Measurements from ENCODE around the gene VPS26C.

Gene VPS26C

DNA sequence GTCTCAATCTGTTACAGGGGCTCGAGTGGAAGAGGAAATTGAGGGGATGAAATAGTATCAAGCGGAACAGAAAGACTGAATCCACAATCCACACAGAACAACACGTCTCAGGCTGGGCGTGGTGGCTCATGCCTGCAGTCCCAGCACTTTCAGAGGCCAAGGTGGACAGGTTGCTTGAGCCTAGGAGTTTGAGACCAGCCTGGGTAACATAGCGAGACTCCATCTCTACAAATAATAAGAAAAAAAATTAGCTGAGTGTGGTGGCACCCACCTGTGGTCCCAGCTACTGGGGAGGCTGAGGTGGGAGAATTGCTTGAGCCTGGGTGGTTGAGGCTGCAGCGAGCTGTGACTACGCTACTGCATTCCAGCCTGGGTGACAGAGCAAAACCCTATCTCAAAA is 25.7 kb downstream of the VPS26C start (continued):
- TF ChIP-seq, protein P1, sequence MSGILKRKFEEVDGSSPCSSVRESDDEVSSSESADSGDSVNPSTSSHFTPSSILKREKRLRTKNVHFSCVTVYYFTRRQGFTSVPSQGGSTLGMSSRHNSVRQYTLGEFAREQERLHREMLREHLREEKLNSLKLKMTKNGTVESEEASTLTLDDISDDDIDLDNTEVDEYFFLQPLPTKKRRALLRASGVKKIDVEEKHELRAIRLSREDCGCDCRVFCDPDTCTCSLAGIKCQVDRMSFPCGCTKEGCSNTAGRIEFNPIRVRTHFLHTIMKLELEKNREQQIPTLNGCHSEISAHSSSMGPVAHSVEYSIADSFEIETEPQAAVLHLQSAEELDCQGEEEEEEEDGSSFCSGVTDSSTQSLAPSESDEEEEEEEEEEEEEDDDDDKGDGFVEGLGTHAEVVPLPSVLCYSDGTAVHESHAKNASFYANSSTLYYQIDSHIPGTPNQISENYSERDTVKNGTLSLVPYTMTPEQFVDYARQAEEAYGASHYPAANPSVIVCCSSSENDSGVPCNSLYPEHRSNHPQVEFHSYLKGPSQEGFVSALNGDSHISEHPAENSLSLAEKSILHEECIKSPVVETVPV (CRISPR knock-in tag; IDR thresholded peaks at IDR 0.05), result no peak
- TF ChIP-seq GLIS3 (CRISPR knock-in tag; IDR thresholded peaks at IDR 0.05), result no peak
- TF ChIP-seq ISL1 (CRISPR knock-in tag; IDR thresholded peaks at IDR 0.05), result no peak
- TF ChIP-seq, protein P2, sequence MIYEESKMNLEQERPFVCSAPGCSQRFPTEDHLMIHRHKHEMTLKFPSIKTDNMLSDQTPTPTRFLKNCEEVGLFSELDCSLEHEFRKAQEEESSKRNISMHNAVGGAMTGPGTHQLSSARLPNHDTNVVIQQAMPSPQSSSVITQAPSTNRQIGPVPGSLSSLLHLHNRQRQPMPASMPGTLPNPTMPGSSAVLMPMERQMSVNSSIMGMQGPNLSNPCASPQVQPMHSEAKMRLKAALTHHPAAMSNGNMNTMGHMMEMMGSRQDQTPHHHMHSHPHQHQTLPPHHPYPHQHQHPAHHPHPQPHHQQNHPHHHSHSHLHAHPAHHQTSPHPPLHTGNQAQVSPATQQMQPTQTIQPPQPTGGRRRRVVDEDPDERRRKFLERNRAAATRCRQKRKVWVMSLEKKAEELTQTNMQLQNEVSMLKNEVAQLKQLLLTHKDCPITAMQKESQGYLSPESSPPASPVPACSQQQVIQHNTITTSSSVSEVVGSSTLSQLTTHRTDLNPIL (CRISPR knock-in tag; IDR thresholded peaks at IDR 0.05; ENCODE audit: low read depth), result no peak
- no peak for TF ChIP-seq ZNF565 (CRISPR knock-in tag; conservative IDR thresholded peaks at IDR 0.05; ENCODE audit: low read depth)
- TF ChIP-seq ESRRG (CRISPR knock-in tag; IDR thresholded peaks at IDR 0.05), result no peak
- TF ChIP-seq ZNF70 (CRISPR knock-in tag; IDR thresholded peaks at IDR 0.05), result no peak
- TF ChIP-seq ARNTL (CRISPR knock-in tag; IDR thresholded peaks at IDR 0.05; ENCODE audit: borderline replicate concordance, low read depth), result no peak
- no peak for TF ChIP-seq CSDC2 (CRISPR knock-in tag; IDR thresholded peaks at IDR 0.05)
- TF ChIP-seq ZC3H10 (CRISPR knock-in tag; IDR thresholded peaks at IDR 0.05), result no peak
- no peak for TF ChIP-seq TCF4 (CRISPR knock-in tag; IDR thresholded peaks at IDR 0.05; ENCODE audit: borderline replicate concordance)
- TF ChIP-seq TOX (CRISPR knock-in tag; IDR thresholded peaks at IDR 0.05; ENCODE audit: borderline replicate concordance), result no peak
- TF ChIP-seq OSR1 (CRISPR knock-in tag; IDR thresholded peaks at IDR 0.05), result no peak

DNA sequence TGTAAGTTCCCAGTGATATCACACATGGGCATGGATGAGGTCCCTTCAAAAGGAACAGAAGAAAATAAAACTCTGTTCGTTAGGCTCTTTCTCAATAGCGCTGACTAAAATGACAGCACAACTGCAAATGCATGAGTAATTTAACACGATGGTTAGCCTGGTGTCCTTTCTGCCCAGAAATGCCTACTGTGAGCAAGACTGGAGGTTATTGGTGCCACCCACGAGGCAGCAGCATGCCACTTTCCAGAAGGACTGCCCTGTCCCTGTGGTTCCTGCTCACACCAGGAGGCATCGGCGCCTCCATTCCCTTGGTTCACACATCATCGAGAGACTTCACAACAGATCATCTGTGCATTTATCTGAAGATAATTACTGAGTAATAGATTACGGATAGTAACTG is 26.2 kb downstream of the VPS26C start:
- ATAC-seq, result no peak
- TF ChIP-seq, protein P1 (CRISPR knock-in tag; IDR thresholded peaks at IDR 0.05), result no peak
- TF ChIP-seq TOX (CRISPR knock-in tag; IDR thresholded peaks at IDR 0.05; ENCODE audit: borderline replicate concordance) (no peak), TCF4 (CRISPR knock-in tag; IDR thresholded peaks at IDR 0.05; ENCODE audit: borderline replicate concordance) (no peak), RARB (CRISPR knock-in tag; IDR thresholded peaks at IDR 0.05) (no peak), ISL1 (CRISPR knock-in tag; IDR thresholded peaks at IDR 0.05) (no peak), GLIS3 (CRISPR knock-in tag; IDR thresholded peaks at IDR 0.05) (no peak), ZNF8 (CRISPR knock-in tag; IDR thresholded peaks at IDR 0.05) (no peak), ZFP30 (CRISPR knock-in tag; IDR thresholded peaks at IDR 0.05) (no peak), ESRRG (CRISPR knock-in tag; IDR thresholded peaks at IDR 0.05) (no peak)
- TF ChIP-seq, protein P3, sequence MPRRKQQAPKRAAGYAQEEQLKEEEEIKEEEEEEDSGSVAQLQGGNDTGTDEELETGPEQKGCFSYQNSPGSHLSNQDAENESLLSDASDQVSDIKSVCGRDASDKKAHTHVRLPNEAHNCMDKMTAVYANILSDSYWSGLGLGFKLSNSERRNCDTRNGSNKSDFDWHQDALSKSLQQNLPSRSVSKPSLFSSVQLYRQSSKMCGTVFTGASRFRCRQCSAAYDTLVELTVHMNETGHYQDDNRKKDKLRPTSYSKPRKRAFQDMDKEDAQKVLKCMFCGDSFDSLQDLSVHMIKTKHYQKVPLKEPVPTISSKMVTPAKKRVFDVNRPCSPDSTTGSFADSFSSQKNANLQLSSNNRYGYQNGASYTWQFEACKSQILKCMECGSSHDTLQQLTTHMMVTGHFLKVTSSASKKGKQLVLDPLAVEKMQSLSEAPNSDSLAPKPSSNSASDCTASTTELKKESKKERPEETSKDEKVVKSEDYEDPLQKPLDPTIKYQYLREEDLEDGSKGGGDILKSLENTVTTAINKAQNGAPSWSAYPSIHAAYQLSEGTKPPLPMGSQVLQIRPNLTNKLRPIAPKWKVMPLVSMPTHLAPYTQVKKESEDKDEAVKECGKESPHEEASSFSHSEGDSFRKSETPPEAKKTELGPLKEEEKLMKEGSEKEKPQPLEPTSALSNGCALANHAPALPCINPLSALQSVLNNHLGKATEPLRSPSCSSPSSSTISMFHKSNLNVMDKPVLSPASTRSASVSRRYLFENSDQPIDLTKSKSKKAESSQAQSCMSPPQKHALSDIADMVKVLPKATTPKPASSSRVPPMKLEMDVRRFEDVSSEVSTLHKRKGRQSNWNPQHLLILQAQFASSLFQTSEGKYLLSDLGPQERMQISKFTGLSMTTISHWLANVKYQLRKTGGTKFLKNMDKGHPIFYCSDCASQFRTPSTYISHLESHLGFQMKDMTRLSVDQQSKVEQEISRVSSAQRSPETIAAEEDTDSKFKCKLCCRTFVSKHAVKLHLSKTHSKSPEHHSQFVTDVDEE (CRISPR knock-in tag; IDR thresholded peaks at IDR 0.05), result no peak
- TF ChIP-seq, protein P4, sequence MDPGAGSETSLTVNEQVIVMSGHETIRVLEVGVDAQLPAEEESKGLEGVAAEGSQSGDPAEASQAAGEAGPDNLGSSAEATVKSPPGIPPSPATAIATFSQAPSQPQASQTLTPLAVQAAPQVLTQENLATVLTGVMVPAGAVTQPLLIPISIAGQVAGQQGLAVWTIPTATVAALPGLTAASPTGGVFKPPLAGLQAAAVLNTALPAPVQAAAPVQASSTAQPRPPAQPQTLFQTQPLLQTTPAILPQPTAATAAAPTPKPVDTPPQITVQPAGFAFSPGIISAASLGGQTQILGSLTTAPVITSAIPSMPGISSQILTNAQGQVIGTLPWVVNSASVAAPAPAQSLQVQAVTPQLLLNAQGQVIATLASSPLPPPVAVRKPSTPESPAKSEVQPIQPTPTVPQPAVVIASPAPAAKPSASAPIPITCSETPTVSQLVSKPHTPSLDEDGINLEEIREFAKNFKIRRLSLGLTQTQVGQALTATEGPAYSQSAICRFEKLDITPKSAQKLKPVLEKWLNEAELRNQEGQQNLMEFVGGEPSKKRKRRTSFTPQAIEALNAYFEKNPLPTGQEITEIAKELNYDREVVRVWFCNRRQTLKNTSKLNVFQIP (CRISPR knock-in tag; IDR thresholded peaks at IDR 0.05; ENCODE audit: borderline replicate concordance, low read depth), result no peak

DNA sequence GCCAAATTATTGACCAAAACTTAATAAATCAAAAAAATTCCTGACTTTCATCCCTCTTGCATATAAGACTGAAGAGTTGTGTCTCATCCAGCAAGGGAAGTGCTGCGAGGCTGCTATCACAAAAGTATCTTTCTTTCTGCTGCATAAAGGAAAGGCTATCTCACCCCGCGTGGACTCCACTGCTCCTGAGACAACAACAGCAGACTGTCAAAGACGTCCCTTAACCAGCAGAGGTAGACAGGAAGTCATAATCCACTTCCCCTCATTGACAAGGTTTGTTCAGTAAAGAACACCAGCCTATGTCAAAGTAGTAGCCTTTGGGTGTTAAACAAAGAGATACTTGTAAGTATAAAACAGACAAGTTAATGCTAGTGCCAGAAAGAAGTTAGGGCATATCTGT is 29.4 kb downstream of the VPS26C start:
- no peak for ATAC-seq
- TF ChIP-seq BACH2 (CRISPR knock-in tag; IDR thresholded peaks at IDR 0.05; ENCODE audit: borderline replicate concordance), result no peak
- no peak for TF ChIP-seq GLIS3 (CRISPR knock-in tag; IDR thresholded peaks at IDR 0.05)
- no peak for TF ChIP-seq ARNTL (CRISPR knock-in tag; IDR thresholded peaks at IDR 0.05; ENCODE audit: borderline replicate concordance, low read depth)

DNA sequence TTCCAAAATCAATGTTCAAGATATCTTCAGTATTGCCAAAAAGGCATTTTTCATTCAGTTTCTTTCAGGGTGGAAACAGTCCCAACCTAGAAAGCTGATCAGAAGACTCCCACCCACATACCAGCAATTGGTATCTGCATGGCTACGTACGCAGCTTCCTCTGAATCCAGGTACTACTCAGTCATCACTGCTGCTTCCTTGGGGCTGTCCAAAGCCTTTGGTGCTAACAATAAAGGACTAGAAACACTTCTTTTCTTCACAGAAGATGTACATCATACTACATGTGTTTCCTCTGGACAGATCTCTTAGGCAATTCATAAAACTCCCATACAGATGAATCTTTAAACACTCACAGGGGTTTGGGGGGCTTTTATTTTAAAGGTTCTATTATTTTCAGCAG is 29.8 kb downstream of the VPS26C start:
- ATAC-seq, result no peak
- TF ChIP-seq, protein P2 (CRISPR knock-in tag; IDR thresholded peaks at IDR 0.05; ENCODE audit: low read depth), result no peak
- TF ChIP-seq ZFP3 (CRISPR knock-in tag; IDR thresholded peaks at IDR 0.05) (no peak), ZFP30 (CRISPR knock-in tag; IDR thresholded peaks at IDR 0.05) (no peak), BACH2 (CRISPR knock-in tag; IDR thresholded peaks at IDR 0.05; ENCODE audit: borderline replicate concordance) (no peak), RARB (CRISPR knock-in tag; IDR thresholded peaks at IDR 0.05) (no peak), OSR1 (CRISPR knock-in tag; IDR thresholded peaks at IDR 0.05) (no peak), TOX (CRISPR knock-in tag; IDR thresholded peaks at IDR 0.05; ENCODE audit: borderline replicate concordance) (no peak)
- TF ChIP-seq, protein P5, sequence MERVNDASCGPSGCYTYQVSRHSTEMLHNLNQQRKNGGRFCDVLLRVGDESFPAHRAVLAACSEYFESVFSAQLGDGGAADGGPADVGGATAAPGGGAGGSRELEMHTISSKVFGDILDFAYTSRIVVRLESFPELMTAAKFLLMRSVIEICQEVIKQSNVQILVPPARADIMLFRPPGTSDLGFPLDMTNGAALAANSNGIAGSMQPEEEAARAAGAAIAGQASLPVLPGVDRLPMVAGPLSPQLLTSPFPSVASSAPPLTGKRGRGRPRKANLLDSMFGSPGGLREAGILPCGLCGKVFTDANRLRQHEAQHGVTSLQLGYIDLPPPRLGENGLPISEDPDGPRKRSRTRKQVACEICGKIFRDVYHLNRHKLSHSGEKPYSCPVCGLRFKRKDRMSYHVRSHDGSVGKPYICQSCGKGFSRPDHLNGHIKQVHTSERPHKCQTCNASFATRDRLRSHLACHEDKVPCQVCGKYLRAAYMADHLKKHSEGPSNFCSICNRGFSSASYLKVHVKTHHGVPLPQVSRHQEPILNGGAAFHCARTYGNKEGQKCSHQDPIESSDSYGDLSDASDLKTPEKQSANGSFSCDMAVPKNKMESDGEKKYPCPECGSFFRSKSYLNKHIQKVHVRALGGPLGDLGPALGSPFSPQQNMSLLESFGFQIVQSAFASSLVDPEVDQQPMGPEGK (CRISPR knock-in tag; IDR thresholded peaks at IDR 0.05; ENCODE audit: borderline replicate concordance), result no peak
- TF ChIP-seq, protein P4 (CRISPR knock-in tag; IDR thresholded peaks at IDR 0.05; ENCODE audit: borderline replicate concordance, low read depth), result no peak
